GM19238 (cell line): ENCODE results near the gene PLIN1.

Experiments used
- DNase-seq: peaks from one replicate; pipeline ENCODE4 v3.0.0; 2011; ENCODE audit warnings: low spot score; ENCODE audit not compliant: insufficient read length

The PLIN1 gene

DNA sequence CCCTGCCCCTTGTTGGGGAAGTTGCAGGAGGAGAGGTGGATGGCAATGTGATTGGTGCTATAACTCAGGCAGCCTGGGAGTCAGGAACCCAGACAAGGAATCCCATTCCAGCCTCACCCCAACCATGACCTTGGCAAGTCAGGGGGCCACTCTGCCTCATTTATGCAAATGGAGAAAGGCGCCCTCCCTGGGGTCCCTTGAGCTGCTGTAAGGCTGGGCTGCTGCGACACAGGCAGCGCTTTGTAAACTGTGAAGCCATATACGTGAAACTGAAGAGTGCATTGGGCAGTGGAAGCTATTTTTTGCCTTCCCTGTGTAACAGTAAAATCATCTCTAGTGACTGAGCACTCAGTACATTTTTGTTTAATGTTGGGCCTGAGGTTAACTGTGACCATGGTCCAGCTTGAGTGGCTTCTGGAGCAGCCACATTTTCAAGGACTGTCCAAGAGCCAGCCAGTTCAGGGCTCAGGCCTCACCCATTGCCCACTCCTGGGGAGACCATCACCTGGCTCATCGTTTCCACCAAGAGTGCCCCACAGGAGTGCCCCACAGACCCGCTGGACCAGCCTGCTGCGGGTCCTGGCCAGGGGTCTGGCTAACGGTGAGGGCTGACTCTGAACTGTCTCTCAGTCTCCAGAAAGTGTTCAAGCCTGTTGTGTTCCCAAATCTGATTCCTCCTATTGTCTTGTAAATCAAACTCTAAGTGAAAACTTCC lies 51.8 kb downstream of the PLIN1 start:
- DNase-seq, result no peak

DNA sequence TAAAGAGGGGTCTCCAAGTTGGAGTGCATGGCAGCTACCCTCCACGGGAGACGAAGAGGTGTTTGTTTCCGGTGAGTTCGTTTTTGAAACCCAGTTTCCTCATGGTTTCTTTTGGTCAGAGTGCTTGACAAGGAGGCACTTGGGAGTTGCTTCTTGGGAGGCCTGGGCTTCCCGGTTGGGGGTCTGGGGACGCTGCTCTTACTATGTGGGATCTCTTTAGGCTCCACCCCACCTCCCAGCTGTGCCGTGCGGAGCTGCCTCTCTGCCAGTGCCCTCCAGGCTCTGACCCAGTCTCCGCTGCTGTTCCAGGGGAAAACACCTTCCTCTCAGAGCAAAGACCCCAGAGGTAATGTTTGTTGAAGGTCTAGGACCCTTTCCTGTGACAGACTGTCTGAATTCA lies 53.5 kb downstream of the PLIN1 start:
- no peak for DNase-seq

DNA sequence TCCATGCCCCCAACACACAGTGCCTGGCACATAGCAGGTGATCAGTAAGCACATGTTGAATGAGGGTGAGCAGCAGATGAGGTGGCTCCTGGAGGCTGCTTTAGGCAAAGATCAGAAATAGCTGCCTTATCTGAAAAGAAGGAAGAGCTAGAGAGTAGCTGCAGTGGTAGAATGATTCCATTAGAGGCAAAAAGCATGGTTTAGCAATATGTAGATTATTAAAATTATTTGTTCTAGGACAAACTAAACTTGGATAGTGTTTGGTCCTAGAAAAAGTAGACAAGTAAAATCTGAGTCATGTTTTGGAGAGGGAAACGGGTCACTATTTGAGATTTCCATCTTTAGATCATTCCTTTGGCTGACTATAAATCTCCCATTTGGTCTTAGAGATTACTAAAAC lies 56.0 kb downstream of the PLIN1 start:
- no peak for DNase-seq

DNA sequence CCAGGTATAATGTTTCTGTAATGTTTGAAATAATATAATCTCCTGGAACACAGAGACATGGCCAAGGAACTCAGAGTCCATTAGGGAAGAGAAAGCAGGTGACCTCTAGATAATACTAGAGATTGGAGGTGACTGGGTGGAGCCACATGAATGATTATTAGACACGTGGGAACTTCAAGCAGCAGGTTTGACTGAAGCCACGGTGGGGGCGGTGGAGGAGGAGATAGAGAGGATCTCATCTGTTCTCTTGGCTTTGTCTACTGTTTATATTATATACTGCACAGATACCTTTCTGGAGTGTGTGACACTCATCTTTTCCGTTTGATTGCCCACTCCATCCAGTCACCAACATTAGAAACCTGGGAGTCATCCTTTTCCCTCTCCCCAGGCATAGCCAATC lies 57.6 kb downstream of the PLIN1 start:
- no peak for DNase-seq

DNA sequence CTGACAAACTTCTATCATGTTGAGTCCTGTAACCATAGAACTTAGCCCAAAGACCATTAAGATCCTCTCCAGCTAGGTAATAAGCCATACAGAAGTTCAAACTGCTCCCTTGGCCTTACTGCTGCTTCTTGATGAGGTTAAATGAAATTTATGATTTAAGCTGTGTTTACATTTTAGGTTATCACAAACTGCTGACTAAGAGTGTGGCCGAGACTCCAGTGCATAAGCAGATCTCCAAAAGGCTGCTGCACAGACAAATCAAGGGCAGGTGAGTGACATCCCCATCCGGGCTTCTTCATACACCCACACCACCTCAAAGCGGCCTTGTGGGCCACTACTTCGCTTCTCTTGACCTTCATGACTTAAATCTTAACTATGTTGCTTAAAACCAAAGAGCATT lies 62.9 kb downstream of the PLIN1 start:
- no peak for DNase-seq

DNA sequence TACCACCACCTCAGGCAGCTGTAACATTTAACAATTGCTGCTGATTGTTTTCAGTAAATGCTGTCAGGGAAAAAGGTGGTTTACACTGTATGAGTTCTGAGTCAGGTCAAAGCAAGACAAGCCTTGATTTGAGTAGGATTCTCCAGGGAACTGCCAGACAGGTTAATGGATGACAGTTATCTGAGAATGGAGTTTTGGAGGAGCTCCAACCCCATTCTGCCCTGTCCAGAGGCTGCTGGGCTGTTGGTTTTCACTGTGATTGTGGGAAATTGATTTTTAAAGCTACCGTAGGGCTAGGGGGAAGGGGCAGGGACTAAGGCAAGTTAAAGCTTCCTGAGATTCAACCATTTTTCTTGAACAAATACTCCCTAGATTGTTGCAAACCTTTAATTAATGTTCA lies 64.0 kb downstream of the PLIN1 start:
- no peak for DNase-seq
